ENCODE measurements around the gene ICOS. TPM values are rescaled to one million over a fixed set of nuclear protein-coding genes. Genes with fewer than 3 reads are reported as not detected.

The ICOS gene
- total RNA-seq, 3 donors from 2014 or later, result 0.36 to 0.49 (median 0.38) TPM

GRCh38 chr2:203900253-203900652, 36.3 kb upstream of the ICOS start:
- TF ChIP-seq, protein P1, sequence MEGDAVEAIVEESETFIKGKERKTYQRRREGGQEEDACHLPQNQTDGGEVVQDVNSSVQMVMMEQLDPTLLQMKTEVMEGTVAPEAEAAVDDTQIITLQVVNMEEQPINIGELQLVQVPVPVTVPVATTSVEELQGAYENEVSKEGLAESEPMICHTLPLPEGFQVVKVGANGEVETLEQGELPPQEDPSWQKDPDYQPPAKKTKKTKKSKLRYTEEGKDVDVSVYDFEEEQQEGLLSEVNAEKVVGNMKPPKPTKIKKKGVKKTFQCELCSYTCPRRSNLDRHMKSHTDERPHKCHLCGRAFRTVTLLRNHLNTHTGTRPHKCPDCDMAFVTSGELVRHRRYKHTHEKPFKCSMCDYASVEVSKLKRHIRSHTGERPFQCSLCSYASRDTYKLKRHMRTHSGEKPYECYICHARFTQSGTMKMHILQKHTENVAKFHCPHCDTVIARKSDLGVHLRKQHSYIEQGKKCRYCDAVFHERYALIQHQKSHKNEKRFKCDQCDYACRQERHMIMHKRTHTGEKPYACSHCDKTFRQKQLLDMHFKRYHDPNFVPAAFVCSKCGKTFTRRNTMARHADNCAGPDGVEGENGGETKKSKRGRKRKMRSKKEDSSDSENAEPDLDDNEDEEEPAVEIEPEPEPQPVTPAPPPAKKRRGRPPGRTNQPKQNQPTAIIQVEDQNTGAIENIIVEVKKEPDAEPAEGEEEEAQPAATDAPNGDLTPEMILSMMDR (IDR thresholded peaks at IDR 0.05), result no peak
- Histone ChIP-seq H3K36me3 (ENCODE audit: low read depth) (no peaks in the 10 kb centered on the region), H3K9me3 (peaks cover 18% of the 10 kb centered on the region), H3K4me3 (no peak overlapping the region), H3K4me1 (ENCODE audit: low read depth) (no peaks in the 10 kb centered on the region)
- ATAC-seq (no peak), DNase-seq (no peak)
- intact Hi-C loops (cut with DNase I, micrococcal nuclease), result no loop called here

GRCh38 chr2:203904022-203904421, 32.5 kb upstream of the ICOS start:
- TF ChIP-seq, protein P1 (IDR thresholded peaks at IDR 0.05), result no peak
- peaks cover 18% of the 10 kb centered on the region for H3K9me3 ChIP-seq
- intact Hi-C loops (cut with DNase I, micrococcal nuclease), result no loop called here
- peaks cover 4% of the 10 kb centered on the region for H3K4me1 ChIP-seq (ENCODE audit: low read depth)
- ATAC-seq (no peak), DNase-seq (no peak)
- no peak overlapping the region for H3K4me3 ChIP-seq
- no peaks in the 10 kb centered on the region for H3K36me3 ChIP-seq (ENCODE audit: low read depth)

DNA sequence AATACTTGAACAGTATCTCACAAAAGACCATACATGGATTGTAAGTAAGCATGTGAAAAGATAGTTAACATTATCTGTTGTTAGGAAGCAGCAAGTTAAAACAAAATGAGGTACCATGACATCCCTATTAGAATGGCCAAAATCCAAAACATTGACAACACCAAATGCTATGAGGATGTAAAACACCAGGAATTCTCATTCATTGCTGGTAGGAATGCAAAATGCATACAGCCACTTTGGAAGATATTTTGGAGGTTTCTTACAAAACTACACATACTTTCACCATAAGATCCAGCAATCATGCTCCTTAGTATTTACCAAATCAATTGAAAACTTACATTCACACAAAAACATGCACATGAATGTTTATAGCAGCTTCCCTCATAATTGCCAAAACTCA, 30.9 kb upstream of the ICOS start:
- TF ChIP-seq, protein P1 (IDR thresholded peaks at IDR 0.05), result no peak
- no peaks in the 10 kb centered on the region for H3K36me3 ChIP-seq (ENCODE audit: low read depth)
- intact Hi-C loops (cut with DNase I, micrococcal nuclease), result no loop called here

GRCh38 chr2:203908066-203908796, 28.3 kb upstream of the ICOS start:
- no peaks in the 10 kb centered on the region for H3K9me3 ChIP-seq
- H3K4me3 ChIP-seq, result no peak overlapping the region
- peaks cover 9% of the 10 kb centered on the region for H3K4me1 ChIP-seq (ENCODE audit: low read depth)
- ATAC-seq, result peak; percentile 47
- TF ChIP-seq, protein P1 (IDR thresholded peaks at IDR 0.05), result no peak
- intact Hi-C loops (cut with DNase I, micrococcal nuclease), result no loop called here
- no peaks in the 10 kb centered on the region for H3K36me3 ChIP-seq (ENCODE audit: low read depth)
- peak in 2 of 3 donors; percentile 30 to 32 for DNase-seq

More for the DNA sequence above, 30.9 kb upstream of the ICOS start:
- Histone ChIP-seq H3K4me1 (ENCODE audit: low read depth) (peaks cover 9% of the 10 kb centered on the region), H3K4me3 (no peak overlapping the region), H3K9me3 (peaks cover 18% of the 10 kb centered on the region)
- ATAC-seq (no peak), DNase-seq (no peak)

DNA sequence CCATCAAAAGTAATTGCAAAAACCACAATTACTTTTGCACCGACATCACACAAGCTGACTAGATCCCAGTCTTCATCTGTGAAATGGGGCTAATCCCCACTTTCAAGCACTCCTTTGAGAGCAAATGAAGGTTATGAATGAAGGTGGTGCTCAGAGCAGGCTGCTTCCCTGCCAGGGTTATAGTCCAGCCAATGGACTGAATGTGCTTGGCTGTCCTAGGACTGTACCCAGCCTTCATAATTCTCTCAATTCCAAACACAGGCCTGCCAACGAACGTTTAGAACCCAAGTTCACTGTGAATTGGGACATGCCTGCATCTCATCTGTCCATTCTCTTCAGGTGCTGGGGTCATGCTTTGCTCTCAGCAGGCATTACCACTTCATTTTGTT, 27.8 kb upstream of the ICOS start:
- H3K4me3 ChIP-seq, result no peak overlapping the region
- DNase-seq (no peak), ATAC-seq (peak; percentile 36)
- no peaks in the 10 kb centered on the region for H3K36me3 ChIP-seq (ENCODE audit: low read depth)
- intact Hi-C loops (cut with DNase I, micrococcal nuclease), result no loop called here
- H3K9me3 ChIP-seq, result no peaks in the 10 kb centered on the region
- TF ChIP-seq, protein P1 (IDR thresholded peaks at IDR 0.05), result no peak
- peaks cover 9% of the 10 kb centered on the region for H3K4me1 ChIP-seq (ENCODE audit: low read depth)

All from mucosa of descending colon (tissue), 3 donors.